ENCODE measurements around the gene WWOX.
"Not testable (repeated sequence)": the region's sequence is repeated elsewhere in the genome, so short reads cannot be mapped to it uniquely, and the experiment has no call there.

Gene WWOX

DNA sequence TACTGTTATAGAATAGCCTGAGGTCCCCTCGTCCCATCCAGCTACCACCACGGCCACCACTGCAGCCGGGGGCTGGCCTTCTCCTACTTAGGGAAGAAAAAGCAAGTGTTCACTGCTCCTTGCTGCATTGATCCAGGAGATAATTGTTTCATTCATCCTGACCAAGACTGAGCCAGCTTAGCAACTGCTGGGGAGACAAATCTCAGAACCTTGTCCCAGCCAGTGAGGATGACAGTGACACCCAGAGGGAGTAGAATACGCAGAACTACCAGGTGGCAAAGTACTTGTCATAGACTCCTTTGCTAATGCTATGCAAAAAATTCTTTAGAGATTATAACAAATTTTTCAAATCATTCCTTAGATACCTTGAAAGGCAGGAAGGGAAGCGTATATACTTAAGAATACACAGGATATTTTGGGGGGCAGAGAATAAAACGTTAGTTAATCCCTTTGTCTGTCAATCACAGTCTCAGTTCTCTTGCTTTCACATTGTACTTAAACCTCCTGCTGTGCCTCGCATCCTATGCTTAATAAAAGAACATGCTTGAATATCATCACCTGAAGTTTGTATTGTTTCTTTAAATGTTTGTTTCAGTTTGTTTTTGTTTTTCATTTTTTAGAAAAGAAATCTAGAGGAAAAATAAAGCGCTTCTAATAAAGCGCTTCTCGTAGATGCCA lies 1112.8 kb downstream of the WWOX start:
- DNase-seq: no peak

DNA sequence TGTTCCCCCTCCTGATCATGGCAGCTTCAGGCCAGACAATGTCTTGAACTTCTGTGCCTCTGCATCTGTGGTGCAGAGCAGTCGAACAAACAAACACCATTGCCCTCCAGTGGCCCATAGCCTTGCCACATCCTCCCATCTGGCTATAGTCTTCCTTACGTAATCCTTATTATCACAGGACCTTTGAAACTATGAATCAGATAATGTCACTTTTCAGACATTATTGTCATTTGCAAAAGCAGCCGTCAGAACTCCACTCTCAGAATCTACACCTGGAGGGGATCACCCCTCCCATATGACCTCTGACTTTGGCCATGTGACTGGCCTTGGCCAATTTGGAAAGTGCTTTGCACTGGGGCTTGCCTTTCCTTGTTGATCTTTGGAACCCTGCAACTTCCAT lies 1113.8 kb downstream of the WWOX start:
- DNase-seq: no peak

DNA sequence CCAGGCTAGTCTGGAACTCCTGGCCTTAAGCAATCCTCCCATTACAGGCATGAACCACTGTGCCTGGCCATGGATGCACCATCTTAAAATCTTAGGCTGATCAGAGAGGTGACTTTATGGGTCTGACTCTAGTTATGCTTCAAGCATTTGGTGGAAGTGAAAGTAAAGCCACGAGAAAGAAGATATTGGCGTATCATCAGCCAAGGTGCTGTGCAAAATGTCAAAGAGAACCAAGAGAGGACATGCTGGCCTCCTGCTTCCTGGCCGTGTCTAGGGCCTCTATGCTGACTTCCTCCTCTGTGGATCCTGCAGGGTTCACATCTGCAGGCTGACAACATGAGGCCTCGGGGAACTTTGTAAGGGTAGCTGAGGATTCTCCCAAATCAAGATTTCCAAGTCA lies 1115.8 kb downstream of the WWOX start:
- DNase-seq: no peak

DNA sequence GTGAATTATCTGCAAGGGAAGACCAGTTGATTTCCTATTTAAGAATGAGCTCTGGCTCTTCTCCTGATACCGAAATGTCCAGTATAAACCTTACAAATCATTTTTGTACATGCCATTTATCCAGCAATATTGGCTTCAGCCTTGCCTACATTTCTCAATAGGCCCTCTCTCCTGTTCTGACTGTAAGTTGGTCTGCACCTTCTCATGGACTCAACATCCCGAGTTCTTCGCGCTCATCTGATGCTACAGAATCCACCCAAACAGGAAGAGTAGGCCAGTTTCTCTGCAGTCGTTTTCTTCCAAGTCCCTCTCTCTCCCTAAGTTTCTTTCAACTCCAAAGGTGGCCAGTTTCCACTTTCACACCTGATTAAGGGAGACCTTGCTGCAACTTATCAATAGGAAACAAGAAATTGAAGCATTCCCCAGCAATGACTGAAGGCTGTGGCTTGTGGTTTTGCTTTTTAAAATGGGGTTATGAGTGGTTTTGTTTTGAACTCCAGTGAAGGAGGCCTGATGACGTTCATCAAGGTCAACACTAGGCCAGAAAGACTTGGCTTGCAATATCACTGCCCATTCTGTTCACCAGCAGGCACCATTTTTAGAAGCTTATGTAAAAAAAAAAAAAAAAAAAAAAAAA lies 1118.0 kb downstream of the WWOX start:
- no peak for DNase-seq

DNA sequence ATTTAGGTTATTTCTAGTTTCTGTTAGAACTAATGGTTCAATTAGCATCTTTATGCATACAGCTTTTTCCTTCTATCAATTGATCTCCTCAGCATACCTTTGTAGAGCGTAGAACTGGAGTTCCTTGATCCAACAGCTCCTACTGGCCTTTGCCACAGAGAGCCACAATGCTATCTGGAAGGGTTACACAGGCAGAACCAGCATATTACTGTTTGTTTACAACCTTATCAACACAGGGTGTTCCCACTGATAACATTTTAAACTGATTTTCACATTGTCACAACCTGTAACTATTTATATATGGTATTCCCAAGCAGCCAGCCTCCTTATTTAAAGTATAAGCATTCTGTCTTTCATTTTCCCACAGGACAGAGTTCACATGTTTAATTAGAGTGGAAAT lies 1118.9 kb downstream of the WWOX start:
- DNase-seq: no peak

DNA sequence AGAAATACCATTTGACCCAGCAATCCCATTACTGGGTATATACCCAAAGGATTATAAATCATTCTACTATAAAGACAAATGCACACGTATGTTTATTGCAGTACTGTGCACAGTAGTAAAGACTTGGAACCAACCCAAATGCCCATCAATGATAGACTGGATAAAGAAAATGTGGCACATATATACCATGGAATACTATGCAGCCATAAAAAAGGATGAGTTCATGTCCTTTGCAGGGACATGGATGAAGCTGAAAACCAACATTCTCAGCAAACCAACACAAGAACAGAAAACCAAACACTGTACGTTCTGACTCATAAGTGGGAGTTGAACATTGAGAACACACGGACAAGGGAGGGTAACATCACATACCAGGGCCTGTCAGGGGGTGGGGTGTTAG lies 1126.5 kb downstream of the WWOX start:
- DNase-seq: not testable (repeated sequence)

DNA sequence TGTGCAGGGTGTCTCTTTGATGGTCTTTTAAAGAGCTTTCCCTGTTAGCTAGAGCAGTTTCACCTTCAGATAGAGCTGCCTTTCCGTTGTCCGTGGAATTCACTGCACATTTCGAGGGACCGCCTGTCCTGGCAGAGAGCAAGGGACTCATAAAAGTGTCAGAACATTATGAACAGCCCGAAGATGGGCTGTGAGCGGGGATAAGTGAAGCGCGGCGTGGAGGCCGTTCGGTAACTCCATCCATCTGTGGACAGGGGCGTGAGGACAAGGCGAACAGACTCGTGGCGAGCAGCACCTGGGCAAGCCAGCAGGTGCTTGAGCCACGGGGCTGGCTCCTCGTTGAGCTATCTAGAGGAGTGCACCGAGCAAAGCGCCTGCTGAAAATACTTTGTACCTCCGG lies 1129.9 kb downstream of the WWOX start:
- no peak for DNase-seq

DNA sequence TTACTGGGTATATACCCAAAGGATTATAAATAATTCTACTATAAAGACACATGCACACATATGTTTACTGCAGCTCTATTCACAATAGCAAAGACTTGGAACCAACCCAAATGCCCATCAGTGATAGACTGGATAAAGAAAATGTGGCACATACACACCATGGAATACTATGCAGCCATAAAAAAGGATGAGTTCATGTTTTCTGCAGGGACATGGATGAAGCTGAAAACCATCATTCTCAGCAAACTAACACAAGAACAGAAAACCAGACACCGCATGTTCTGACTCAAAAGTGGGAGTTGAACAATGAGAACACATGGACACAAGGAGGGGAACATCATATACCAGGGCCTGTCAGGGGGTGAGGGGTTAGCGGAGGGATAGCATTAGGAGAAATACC lies 1146.2 kb downstream of the WWOX start:
- DNase-seq: not testable (repeated sequence)

DNA sequence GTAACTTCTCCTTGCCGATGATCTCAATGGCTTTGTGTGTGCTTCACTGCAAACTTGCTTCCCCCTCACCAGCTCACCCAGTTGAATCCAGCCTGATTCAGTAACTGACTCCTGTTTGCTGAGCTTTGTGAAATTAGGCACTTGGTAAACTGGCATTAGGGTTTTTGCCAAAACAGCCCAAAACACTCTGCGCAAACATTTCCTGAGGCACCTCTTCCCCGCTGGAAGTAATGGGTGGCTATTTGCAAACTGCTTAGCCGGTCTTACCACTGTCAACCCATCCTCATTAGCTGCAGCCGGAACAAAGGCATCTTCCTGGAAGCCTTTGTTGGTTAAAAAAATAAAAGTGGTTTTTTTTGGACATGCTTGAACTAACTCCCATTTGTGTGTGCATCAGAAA lies 1147.9 kb downstream of the WWOX start:
- no peak for DNase-seq

DNA sequence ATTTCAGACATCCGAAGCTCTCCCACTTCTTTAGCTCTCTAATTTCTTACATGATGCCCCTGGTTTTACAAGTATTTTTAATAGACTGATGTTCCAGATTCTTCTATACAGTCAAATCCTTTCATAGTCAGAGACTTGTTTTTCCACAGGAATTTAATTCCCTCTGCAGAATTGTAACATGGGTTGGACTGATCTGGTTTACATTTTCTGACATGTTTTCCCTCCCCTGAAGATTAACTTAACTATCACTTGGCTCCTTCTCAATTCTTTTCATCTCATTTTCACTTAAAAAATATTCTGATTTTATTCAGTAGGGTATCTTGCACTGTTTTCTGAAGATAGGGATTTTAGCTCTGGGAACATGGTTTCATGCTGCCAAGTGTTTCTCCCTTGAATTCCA lies 1148.9 kb downstream of the WWOX start:
- no peak for DNase-seq

DNA sequence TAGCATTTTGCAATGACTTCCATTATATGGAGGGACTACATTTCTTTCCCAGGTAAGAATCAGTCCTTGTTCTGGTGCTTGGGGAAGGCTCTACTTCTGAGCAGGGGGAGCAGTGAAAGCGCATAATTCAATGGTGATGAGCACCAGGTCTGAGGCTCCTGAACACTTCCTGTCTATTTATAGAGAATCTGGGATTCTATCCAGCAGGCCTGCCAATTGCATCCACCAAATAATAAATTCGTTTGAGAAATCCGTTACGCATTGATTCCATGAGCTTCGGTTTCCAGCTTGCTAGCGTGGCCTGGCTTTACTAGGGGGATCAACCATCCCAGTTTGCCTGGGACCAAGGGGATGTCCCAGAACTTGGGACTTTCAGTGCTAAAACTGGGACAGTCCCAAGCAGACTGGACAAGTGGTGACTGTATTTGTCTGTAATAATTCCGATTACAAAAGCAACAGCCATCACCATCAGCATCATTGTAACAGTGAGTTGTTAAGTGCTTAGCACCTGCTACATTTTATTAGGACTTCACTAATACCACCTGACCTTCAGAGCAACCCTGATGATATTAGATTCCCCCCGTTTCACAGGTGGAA lies 1151.1 kb downstream of the WWOX start:
- no peak for DNase-seq

DNA sequence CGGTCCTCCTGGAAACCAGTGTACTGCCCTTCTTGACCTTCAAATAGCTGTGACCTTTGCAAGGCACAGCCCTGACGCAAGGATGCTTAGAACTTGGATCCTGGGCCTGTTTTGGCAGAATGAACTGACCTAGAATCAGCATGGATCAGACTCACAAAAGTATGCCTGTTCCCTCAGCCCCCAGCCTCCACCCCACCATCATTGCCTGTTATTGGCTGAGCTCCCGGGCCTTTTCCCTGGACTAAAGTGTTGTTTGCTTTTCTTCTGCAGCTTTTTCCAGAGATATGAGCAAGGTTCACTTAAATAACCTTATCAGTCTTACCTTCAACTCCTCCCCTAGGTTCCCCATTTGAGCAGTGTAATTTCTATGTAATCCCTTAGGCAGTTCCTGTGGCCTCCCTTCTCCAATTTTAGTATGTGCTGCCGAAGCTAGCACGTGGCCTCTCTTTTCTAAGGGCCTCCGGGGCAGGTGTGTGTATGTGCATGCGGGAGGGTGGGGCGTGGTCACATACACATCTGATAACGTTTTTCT lies 1153.7 kb downstream of the WWOX start:
- DNase-seq: no peak

DNA sequence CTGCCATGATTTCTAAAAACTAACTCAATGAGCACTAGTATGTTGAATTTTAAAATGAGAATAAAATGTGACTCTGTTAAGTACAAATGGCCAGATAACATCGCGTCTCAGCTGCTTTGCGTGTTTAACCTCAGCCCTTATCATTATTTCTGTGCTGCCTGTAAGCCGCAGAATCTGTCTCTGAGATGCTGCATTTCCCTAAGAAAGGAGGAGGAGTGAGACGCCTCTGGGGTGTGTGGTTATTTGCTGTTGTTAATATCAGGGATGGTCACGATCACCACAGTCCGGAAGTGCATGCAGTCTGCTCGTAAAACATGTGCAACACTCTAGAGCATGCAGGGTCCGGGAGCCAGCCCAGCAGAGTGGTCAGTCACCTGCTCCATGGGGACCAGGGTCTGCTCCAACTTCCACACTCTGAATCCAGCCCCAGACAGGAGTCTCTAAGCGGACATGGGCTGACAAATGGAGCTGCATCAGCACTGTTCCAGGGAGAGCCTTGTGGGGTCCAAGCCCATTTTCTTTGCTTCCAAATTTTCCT lies 1158.6 kb downstream of the WWOX start:
- no peak for DNase-seq

DNA sequence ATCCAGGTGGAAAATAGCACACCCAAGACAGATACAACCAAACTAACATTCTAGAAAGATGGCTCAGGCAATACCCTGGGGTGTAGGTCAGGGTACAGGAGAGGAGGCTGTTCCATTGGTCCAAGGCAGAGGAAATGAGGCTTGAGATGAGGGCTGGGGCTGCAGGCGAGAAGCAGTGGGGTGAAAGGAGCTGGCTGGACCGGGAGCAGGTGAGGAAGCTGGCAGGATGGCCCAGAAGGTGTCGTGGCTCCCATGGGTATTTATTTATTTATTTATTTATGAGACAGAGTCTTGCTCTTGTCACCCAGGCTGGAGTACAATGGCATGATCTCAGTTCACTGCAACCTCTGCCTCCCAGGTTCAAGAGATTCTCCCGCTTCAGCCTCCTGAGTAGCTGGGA lies 1161.4 kb downstream of the WWOX start:
- DNase-seq: not testable (repeated sequence)

DNA sequence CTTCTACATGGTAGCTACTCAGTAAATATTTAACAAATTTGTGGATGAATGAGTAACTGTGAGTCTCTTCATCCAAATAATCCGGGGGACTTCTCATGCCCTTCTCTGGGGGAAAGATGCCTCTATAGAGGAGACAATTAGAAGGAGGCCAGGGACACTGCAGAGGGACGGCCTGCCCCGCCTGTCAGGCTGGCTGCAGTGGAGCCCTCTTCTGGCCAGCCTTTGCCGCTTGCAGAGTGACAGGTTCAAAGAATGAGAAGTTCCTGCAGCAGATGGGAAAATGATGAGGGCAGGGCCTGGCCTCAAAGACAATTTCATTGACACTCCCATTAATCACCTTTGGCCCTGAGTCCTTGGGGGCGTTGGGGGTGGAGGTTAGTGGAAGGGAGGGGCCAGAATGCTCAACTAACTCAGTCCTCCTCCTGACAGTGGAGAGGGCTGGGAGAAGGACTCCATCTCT lies 1162.1 kb downstream of the WWOX start:
- no peak for DNase-seq

DNA sequence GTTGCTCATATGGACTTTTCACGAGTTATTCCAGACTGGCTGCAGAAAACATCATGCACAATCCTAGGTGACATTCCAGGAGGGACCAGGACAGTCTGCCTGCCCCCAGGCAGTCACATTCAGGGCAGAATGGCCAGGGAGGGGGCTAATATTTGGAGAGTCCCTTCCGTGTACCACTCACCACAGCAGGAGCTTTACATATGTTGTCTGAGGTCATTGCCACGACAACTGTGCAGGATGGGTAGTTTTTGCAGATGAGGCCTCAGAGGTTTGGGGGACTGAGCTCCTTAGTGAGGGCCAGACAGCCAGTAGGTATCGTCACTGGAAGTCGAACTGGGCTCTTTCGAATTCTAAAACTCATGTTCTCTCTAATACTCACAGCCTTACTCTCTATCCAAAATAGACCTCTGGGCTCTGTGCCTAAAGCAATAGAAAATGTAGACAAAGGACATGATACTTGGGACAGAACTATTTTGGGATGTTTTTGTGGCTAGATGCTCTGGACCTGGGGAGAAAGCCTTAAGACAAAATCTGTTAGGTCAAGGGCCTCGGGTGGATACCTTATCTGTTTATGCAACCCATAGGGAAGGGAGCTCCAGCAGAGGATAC lies 1162.6 kb downstream of the WWOX start:
- DNase-seq: no peak
